SKM-1 (cell line): Measurements from ENCODE around the gene WNT10A.

Experiments used
- DNase-seq: peaks from one replicate; lab custom pipeline; 2025; ENCODE audit not compliant: unreplicated experiment; lab: John Stamatoyannopoulos, UW

Gene WNT10A

DNA sequence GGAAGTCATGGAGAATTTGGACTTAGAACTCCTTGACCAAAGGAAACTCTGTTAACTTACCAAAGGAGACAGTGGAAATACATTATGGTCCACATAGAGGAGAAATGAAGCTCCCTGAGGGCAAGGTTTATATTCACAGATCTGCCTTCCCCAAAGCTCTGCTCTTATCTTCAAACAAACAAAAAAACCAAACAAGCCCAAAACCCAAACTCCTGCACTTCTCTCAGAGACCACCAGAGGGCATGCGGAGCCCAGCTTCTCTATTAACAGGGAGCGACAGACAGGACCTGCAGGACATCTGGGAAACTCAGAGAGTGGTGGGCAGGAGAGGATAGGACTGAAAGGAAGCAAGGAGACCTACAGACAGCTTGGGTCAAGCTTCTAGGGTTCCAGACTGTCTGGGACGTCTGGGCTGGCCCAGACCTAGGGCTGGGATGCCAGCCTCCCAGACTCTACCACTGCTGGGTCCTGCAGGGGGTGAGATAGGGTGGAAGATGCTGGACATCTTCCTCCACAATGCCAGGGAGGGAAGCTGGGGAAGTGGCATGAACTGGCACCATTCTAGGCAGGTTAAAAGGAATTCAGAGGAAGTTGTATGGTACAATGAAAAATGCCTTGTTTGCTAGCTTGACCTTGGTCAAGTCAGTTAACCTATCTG is 4.0 kb upstream of the WNT10A start:
- DNase-seq, result peak; percentile 61

DNA sequence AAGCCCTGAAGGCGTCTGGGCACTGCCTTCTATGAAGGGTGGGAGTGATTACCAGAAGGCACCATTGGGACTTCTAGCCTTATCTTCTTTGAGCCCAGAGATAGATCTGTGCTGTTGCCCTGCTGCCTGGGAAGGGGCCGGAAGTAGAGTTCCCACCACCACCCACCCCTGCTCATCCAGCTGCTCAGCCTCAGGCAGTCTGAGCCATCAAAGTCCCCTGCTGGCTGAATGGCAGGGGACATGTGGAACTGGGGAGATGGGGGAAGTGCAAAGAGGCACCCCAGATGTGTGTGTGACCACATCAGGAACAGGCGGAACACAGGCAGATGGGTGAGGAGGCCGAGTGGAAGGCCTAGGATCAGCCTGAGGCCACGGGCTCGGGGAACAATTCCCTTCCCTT is 3.3 kb upstream of the WNT10A start:
- DNase-seq, result no peak

GRCh38 chr2:218877891-218878290 is 2.8 kb upstream of the WNT10A start:
- DNase-seq, result no peak

DNA sequence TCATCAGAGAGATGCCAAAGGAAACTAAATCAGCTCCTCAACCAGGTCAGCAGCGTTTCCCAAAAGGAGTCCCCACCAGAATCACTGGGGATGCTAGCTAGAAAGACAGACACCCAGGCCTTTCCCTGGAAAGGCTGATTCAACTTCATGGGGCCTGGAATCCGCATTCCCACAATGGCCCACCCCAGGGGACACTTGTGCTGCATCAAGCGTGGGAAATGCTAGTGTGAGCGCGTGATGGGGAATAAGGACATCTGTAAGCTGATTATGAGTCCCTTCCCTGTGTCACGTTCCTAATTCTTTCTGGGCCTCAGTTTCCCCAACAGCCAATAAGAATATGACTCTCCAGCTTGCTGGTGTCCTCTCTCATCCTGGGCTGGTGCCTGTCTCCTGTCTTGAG is 2.2 kb upstream of the WNT10A start:
- DNase-seq, result no peak

- no peak for DNase-seq
These were observed 1.5 kb upstream of the WNT10A start for GRCh38 chr2:218878926-218879761.

- no peak for DNase-seq
These were observed 913 bp upstream of the WNT10A start for GRCh38 chr2:218879776-218880101.

- no peak for DNase-seq
These were observed 375 bp downstream of the WNT10A start for GRCh38 chr2:218880859-218881594.

DNA sequence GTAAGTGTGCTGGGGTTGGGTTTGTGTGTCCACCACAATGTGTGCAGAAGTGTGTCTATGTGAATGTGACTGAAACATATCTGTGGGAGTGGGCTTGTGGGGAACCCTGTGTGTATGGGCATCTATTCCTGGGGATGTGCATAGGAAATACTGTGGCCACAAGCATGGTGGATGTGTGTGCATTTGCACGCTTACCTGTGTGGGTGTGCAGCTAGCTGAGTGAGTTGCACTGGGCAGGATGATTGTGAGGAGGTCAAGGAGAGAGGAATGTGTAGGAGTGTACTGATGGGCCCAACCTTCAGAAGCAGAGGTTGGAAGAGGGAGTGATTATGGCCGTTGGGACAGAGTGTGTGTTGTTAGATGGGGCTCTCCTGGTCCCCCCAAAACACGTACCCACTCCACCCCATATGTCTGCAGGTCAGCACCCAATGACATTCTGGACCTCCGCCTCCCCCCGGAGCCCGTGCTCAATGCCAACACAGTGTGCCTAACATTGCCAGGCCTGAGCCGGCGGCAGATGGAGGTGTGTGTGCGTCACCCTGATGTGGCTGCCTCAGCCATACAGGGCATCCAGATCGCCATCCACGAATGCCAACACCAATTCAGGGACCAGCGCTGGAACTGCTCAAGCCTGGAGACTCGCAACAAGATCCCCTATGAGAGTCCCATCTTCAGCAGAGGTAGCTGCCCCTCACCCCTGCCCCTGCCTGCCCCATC is 1.2 kb downstream of the WNT10A start:
- DNase-seq, result no peak

GRCh38 chr2:218882461-218882816 is 1.8 kb downstream of the WNT10A start:
- DNase-seq, result no peak

- DNase-seq, result no peak
These were observed 2.3 kb downstream of the WNT10A start for GRCh38 chr2:218882866-218883366.

- DNase-seq, result no peak
These were observed 3.1 kb downstream of the WNT10A start for GRCh38 chr2:218883491-218884490.

DNA sequence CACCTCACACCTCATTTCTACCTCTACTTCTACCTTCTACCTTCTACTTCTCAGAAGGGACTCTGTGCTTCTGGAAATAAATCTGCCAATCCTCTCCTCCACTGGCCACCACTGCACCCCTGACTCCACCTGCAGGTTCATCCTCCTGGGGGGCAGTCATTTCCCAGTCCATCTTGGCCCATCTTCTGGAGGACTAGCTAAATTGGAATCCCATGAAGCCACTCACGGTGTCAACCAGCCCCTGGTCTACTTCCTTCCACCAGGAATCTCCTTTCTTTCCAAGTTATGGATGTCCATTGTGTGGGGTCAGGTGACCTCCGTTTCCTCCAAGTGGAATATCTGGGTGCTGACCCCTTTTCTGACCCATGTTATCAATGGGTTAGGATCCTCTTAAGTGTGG is 3.9 kb downstream of the WNT10A start:
- no peak for DNase-seq

GRCh38 chr2:218885981-218886947 is 5.6 kb downstream of the WNT10A start:
- DNase-seq, result no peak

DNA sequence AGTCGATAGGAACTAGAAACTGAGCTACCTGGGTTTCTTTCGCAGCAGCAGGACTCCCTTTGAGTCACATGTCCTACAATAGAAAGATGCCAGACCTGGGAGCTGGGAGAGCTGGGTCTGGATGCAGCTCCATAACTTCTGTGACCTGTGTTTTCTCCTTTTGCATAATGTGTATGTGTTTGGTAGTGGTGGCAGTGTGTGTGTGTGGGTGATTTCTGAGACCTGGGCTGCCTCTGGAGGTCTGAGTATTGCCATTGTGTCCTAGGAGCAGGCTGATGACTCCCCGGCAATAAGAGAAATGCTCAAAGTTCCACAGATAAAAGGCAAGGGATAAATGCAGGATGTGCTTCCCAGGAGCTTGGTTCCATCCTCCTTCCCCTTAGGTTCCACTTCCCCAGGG is 6.4 kb downstream of the WNT10A start:
- no peak for DNase-seq

DNA sequence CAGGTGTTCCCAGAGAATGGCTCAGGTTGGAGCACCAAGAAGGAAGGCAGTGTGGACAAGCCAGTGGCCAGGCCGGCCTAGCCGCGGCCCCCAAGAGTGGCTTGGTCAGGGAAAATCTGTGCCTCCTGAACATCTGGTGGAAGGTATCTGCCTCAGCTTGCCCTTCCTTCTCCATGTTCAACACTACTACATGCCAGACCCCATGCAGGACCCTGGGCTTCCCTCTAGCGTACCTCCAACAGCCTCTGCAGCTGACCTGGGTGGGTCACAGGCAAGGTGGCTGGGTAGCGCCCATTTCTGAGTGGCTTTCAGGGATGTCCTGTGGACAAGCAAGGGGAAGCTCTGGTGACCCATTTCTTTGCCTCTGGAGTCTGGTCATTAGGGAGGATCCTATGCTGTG is 7.7 kb downstream of the WNT10A start:
- DNase-seq, result no peak

GRCh38 chr2:218889937-218890336 is 9.3 kb downstream of the WNT10A start:
- DNase-seq, result no peak

DNA sequence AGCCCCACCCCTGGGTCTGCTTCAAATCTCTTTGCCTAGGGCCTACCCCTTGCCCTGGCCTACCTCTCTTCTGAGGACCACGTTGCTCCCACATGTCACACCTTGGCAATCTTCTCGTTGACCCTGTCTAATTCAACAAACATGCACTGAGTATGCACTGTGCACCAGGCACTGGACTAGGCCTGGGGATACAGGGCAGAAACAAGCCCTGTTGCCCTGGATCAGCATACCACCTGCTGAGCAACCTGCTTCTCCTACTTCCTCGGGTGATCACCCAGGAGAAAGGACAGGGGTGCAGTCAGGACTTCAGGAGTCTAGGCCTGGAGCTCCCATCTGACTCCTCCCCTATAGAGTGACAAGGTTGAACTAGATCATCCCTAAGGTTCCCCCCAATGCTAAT is 9.7 kb downstream of the WNT10A start:
- DNase-seq, result no peak

GRCh38 chr2:218891275-218892135 is 10.9 kb downstream of the WNT10A start:
- DNase-seq, result no peak
